Smooth muscle cell (in vitro differentiated cells): ENCODE results near the gene PDE3B. TPM values are rescaled to one million over a fixed set of nuclear protein-coding genes. Genes with fewer than 3 reads are reported as not detected.
"Not testable (repeated sequence)": the region's sequence is repeated elsewhere in the genome, so short reads cannot be mapped to it uniquely, and the experiment has no call there.

Experiments
- DNase-seq: peaks from one replicate; lab custom pipeline; 2025; ENCODE audit not compliant: unreplicated experiment; lab: John Stamatoyannopoulos, UW
- H2AFZ ChIP-seq: fragments of 200-600 bp; sonication (generic); 2 replicates; pipeline ENCODE4 v1.6.0; 2016; ENCODE audit warnings: antibody characterized with exemption, low read depth, mild to moderate bottlenecking
- H3F3A ChIP-seq: fragments of 200-600 bp; sonication (generic); 2 replicates; pipeline ENCODE4 v1.6.0; 2017; ENCODE audit warnings: antibody characterized with exemption, low read depth
- H3K27ac ChIP-seq: fragments of 200-600 bp; sonication (generic); 2 replicates; pipeline ENCODE4 v1.5.1; 2016; ENCODE audit warnings: low read depth, mild to moderate bottlenecking
- H3K27me3 ChIP-seq: fragments of 200-600 bp; sonication (generic); 2 replicates; pipeline ENCODE4 v1.6.1; 2016; ENCODE audit warnings: low read depth, mild to moderate bottlenecking
- H3K36me3 ChIP-seq: fragments of 200-600 bp; sonication (generic); 2 replicates; pipeline ENCODE4 v1.5.1; 2016; ENCODE audit warnings: low read depth
- H3K4me1 ChIP-seq: fragments of 200-600 bp; sonication (generic); 2 replicates; pipeline ENCODE4 v1.5.1; 2016; ENCODE audit warnings: low read depth
- H3K4me2 ChIP-seq: fragments of 200-600 bp; sonication (generic); 2 replicates; pipeline ENCODE4 v1.6.0; 2016; ENCODE audit warnings: mild to moderate bottlenecking
- H3K4me3 ChIP-seq: fragments of 200-600 bp; sonication (generic); 2 replicates; pipeline ENCODE4 v1.5.1; 2016; ENCODE audit warnings: mild to moderate bottlenecking
- H3K79me2 ChIP-seq: fragments of 200-600 bp; sonication (generic); 2 replicates; pipeline ENCODE4 v1.6.0; 2016; ENCODE audit warnings: low read depth, mild to moderate bottlenecking
- H3K9ac ChIP-seq: fragments of 200-600 bp; sonication (generic); 2 replicates; pipeline ENCODE4 v1.6.0; 2016; ENCODE audit warnings: low read depth
- H3K9me3 ChIP-seq: fragments of 200-600 bp; sonication (generic); replicated peaks from 2 replicates; pipeline ENCODE4 v1.5.1; 2016; ENCODE audit warnings: low read depth
- H4K20me1 ChIP-seq: fragments of 200-600 bp; sonication (generic); 2 replicates; pipeline ENCODE4 v1.6.0; 2016; ENCODE audit warnings: low read depth
- CTCF ChIP-seq: fragments of 200-600 bp; sonication (generic); IDR thresholded peaks from 2 replicates; pipeline ENCODE4 v1.5.1; 2017; ENCODE audit warnings: borderline replicate concordance, mild to moderate bottlenecking, antibody characterized with exemption; ENCODE audit not compliant: insufficient read depth, poor library complexity, severe bottlenecking
- WGBS: methylation state at CpG from one replicate; pipeline ENCODE4 v1.1.7; 2016; ENCODE audit warnings: low lambda C conversion rate; 5-methylcytosine and 5-hydroxymethylcytosine counted together
- polyA plus RNA-seq: library from polyadenylated mRNA; unstranded; fragments of >200 nt; fragmentation: Nextera tagmentation; extraction: Ambion mirVana; gene quantifications from 2 replicates; pipeline ENCODE4 v1.2.1, GENCODE V29; 2016
- total RNA-seq: library from RNA; depleted of rRNA; stranded (reverse); fragments of >200 nt; gene quantifications from 2 replicates; pipeline ENCODE4 v1.2.3, GENCODE V29; 2014

The PDE3B gene
- total and polyA plus RNA-seq, 2 experiments from 2014 or later = 1.7 to 1.8 TPM

DNA sequence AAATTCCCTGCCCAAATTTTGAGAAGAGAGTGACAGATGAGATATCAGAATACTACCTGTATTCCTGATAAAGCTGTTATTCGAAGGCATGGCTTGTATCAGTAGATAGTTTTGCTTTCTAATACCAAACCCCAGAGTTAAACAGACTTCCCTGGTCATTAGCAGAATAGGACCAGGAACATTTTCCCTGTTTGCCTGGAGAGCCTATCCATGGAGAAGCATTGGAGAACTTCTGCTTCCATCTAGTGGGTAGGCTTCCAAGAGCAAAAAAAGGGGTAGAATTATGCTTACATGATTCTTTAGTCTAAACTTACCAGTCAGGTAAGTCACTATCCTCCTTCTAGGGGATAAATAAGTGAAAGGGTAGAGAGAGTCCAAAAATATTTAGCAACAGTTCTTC is 14.2 kb downstream of the PDE3B start:
- Histone ChIP-seq H3K4me1 (no peaks in the 10 kb centered on the region), H3K9me3 (no peaks in the 10 kb centered on the region), H3K9ac (no peak overlapping the region), H3K27me3 (no peaks in the 10 kb centered on the region), H3K4me2 (no peak overlapping the region), H4K20me1 (no peaks in the 10 kb centered on the region), H3K36me3 (no peaks in the 10 kb centered on the region), H3K27ac (no peak overlapping the region), H3K4me3 (no peak overlapping the region), H3F3A (no peaks in the 10 kb centered on the region), H3K79me2 (no peaks in the 10 kb centered on the region), H2AFZ (no peak overlapping the region)
- DNase-seq = no peak
- WGBS = 96% methylated on average over 1 of the region's 1 CpG
- TF ChIP-seq CTCF = no peak

GRCh38 chr11:14664926-14665325 is 21.3 kb downstream of the PDE3B start:
- H3K9me3 ChIP-seq, H2AFZ ChIP-seq, H3K27ac ChIP-seq, H3K4me2 ChIP-seq, H3K79me2 ChIP-seq, H4K20me1 ChIP-seq, DNase-seq, H3K9ac ChIP-seq, H3F3A ChIP-seq, H3K27me3 ChIP-seq, H3K36me3 ChIP-seq, H3K4me1 ChIP-seq, H3K4me3 ChIP-seq: not testable (repeated sequence)
- 95% methylated on average over 3 of the region's 3 CpGs for WGBS

DNA sequence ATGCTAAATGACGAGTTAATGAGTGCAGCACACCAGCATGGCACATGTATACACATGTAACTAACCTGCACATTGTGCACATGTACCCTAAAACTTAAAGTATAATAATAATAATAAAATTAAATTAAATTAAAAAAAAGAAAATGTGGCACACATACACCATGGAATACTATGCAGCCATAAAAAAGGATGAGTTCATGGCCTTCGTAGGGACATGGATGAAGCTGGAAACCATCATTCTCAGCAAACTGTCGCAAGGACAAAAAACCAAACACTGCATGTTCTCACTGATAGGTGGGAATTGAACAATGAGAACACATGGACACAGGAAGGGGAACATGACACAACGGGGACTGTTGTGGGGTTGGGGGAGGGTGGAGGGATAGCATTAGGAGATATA is 23.7 kb downstream of the PDE3B start:
- H3K27ac ChIP-seq, H3K4me3 ChIP-seq, H3F3A ChIP-seq, H3K4me2 ChIP-seq, H3K36me3 ChIP-seq, H3K9ac ChIP-seq, H3K9me3 ChIP-seq, DNase-seq, H3K79me2 ChIP-seq, H3K4me1 ChIP-seq, H4K20me1 ChIP-seq, H3K27me3 ChIP-seq, H2AFZ ChIP-seq: not testable (repeated sequence)
- WGBS = 96% methylated on average over 4 of the region's 4 CpGs

DNA sequence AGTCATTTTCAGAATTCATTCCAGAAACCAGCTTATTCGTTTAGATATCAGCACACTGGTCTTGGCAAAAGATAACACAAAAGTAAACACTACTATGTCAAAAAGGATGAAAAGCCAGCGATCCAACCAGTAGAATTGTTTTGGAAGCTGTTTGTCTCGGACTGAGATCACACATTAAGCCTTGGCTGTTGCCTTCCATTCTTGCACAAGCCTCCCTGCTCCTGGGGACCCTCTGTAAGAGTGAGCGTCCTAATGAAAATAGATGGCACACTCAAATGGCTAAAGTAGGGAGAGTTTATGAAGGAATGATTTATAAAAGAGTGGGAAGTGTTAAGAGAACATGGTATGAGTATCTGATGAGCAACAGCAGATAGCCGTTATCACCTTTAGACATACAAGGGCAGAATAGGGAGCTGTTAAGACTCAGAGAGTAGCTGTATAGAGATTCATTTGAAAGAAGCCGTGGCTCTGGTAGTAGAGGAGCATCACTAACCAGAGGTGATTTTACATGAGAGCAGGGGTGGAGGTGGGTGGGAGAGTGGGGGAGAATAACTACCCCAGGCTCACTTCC is 25.2 kb downstream of the PDE3B start:
- DNase-seq = no peak
- Histone ChIP-seq H3K79me2 (no peaks in the 10 kb centered on the region), H4K20me1 (no peaks in the 10 kb centered on the region), H3K4me2 (no peak overlapping the region), H3K4me3 (no peak overlapping the region), H3K4me1 (no peaks in the 10 kb centered on the region), H3K27ac (no peak overlapping the region), H3K27me3 (no peaks in the 10 kb centered on the region), H3K9me3 (no peaks in the 10 kb centered on the region), H3K36me3 (no peaks in the 10 kb centered on the region), H3F3A (peaks cover 3% of the 10 kb centered on the region), H2AFZ (no peak overlapping the region), H3K9ac (no peak overlapping the region)
- WGBS = 59% methylated on average over 6 of the region's 6 CpGs
- no peak for TF ChIP-seq CTCF

DNA sequence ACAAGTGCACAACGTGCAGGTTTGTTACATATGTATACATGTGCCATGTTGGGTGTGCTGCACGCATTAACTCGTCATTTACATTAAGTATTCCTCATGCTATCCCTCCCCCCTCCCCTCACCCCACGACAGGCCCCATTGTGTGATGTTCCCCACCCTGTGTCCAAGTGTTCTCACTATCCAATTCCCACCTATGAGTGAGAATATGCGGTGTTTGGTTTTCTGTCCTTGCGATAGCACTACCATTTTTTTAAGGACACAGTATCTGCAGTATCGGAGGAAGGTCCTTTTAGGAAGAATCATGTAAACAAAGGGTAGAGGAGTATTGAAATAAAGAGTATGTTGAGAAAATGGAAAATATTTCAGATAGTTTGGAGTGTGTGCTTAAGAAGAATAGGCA is 25.9 kb downstream of the PDE3B start:
- Histone ChIP-seq H3K9me3 (no peaks in the 10 kb centered on the region), H3K9ac (no peak overlapping the region), H4K20me1 (no peaks in the 10 kb centered on the region), H3F3A (peaks cover 3% of the 10 kb centered on the region), H3K4me2 (no peak overlapping the region), H3K4me3 (no peak overlapping the region), H3K79me2 (no peaks in the 10 kb centered on the region), H2AFZ (no peak overlapping the region), H3K27me3 (no peaks in the 10 kb centered on the region), H3K27ac (no peak overlapping the region), H3K36me3 (no peaks in the 10 kb centered on the region), H3K4me1 (no peaks in the 10 kb centered on the region)
- TF ChIP-seq CTCF = no peak
- WGBS = 90% methylated on average over 7 of the region's 7 CpGs
- no peak for DNase-seq
